ENCODE data around the gene GAS7. TPM values are rescaled to one million over a fixed set of nuclear protein-coding genes. Genes with fewer than 3 reads are reported as not detected.
"Not testable (repeated sequence)": the region's sequence is repeated elsewhere in the genome, so short reads cannot be mapped to it uniquely, and the experiment has no call there.

Gene GAS7
- polyA plus RNA-seq, 3 donors from 2014 or later: 8.1 to 31.2 (median 13.7) TPM

DNA sequence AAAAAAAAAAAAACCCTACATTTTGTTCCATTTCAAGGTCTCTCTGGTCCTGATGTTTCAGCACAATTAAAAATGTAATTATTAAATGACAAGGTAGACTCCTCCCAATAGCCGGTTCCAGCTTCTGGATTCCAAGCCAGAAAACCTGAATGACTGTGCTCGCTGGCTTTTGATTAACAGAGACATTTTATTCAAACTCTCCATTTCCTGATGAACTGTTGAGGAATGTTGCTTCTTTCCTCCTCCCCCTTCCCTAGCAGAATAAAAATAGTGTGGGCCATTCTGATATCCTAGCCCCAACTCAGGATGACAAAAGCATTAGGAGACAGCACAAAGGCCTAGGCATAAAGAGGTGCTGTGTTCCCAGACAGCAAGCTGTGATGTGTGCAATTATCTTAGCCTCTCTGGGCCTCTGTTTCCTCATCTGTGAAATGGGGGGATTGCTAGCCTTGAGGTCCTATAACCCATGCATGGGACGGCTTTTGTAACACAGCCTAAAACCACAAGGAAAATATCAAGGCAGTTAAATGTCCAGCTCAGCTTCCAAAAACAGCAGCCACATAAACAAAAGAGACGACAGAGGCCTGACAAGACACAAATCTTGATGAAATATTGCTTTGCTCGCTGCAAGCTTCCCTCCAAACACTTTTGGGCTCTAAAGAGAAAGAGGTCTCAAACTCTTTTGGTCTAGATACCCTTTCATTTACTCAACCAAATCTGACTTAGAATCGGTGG lies 166.1 kb downstream of the GAS7 start:
- Mint-ChIP-seq H3K9me3 (no peaks in the 10 kb centered on the region), H3K4me1 (peaks cover 6 to 62% of the 10 kb centered on the region in 2 donors), H3K4me3 (no peak overlapping the region), H3K27me3 (ENCODE audit: low read depth in 3 of 3) (peaks cover 0 to 7% (median 2%) of the 10 kb centered on the region in 3 donors), H3K36me3 (peaks cover 0 to 7% (median 4%) of the 10 kb centered on the region in 3 donors), H3K27ac (peak overlapping the region in 2 of 6 donors; percentile 4 to 28)
- DNase-seq: no peak

DNA sequence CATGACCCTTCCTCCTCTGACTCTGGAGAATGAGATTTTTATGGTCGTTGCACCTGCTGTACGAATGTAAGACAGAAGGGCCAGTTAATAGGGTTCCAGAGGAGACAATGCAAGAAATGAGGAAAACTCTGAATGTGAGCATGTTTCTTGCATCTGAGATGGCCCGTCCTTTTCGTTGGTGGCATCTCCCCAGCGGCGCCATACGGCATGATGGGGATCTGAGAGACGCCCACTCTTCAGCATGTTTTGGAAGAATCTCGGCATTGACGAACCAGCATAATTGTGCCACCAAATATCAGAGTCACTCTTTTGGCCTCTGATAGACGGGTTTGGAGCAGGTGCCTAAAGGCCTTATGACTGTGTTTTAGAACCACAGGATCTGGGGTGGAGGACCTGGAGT lies 166.8 kb downstream of the GAS7 start:
- no peak overlapping the region for H3K4me3 Mint-ChIP-seq
- no peaks in the 10 kb centered on the region for H3K9me3 Mint-ChIP-seq

DNA sequence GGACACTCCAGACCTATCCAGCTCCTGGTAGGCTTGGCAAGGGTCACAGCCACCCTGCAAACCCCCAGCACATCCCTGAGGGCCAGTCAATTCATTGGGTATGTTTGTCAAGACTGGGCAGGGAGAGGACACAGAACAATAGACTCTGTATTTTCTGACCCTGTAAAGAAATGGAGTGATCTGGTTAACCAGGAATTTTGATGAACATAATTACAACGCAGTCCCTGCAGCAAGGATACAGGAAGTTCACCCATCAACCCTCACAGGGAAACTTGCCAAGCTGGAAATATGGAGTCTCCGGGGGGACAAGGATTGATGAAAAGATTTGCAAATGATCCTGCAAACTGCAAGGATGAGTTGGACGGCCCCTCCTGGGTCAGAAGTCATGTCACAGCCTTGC lies 167.3 kb downstream of the GAS7 start:
- peaks cover 4 to 63% of the 10 kb centered on the region in 2 donors for H3K4me1 Mint-ChIP-seq
- peaks cover 0 to 7% (median under 1%) of the 10 kb centered on the region in 3 donors for H3K27me3 Mint-ChIP-seq (ENCODE audit: low read depth in 3 of 3)
- H3K27ac Mint-ChIP-seq: peak overlapping the region in 2 of 6 donors; percentile 19 to 55
- H3K36me3 Mint-ChIP-seq: peaks cover 0 to 7% (median 6%) of the 10 kb centered on the region in 3 donors
- DNase-seq: no peak
- no peak overlapping the region for H3K4me3 Mint-ChIP-seq
- no peaks in the 10 kb centered on the region for H3K9me3 Mint-ChIP-seq

More for the DNA sequence above, 166.8 kb downstream of the GAS7 start:
- Mint-ChIP-seq H3K27me3 (ENCODE audit: low read depth in 3 of 3) (peaks cover 0 to 7% (median 2%) of the 10 kb centered on the region in 3 donors), H3K27ac (no peak overlapping the region), H3K36me3 (peaks cover 0 to 7% (median 7%) of the 10 kb centered on the region in 3 donors), H3K4me1 (peaks cover 4 to 62% of the 10 kb centered on the region in 2 donors)
- no peak for DNase-seq

- Mint-ChIP-seq H3K4me1 (peaks cover 4 to 66% of the 10 kb centered on the region in 2 donors), H3K36me3 (peaks cover 0 to 7% (median 4%) of the 10 kb centered on the region in 3 donors), H3K4me3 (no peak overlapping the region), H3K27me3 (ENCODE audit: low read depth in 3 of 3) (no peaks in the 10 kb centered on the region), H3K9me3 (no peaks in the 10 kb centered on the region), H3K27ac (peak overlapping the region in 1 of 6 donors; percentile 21)
- no peak for DNase-seq
Observed at GRCh38 chr17:10029129-10029528, 169.3 kb downstream of the GAS7 start.

DNA sequence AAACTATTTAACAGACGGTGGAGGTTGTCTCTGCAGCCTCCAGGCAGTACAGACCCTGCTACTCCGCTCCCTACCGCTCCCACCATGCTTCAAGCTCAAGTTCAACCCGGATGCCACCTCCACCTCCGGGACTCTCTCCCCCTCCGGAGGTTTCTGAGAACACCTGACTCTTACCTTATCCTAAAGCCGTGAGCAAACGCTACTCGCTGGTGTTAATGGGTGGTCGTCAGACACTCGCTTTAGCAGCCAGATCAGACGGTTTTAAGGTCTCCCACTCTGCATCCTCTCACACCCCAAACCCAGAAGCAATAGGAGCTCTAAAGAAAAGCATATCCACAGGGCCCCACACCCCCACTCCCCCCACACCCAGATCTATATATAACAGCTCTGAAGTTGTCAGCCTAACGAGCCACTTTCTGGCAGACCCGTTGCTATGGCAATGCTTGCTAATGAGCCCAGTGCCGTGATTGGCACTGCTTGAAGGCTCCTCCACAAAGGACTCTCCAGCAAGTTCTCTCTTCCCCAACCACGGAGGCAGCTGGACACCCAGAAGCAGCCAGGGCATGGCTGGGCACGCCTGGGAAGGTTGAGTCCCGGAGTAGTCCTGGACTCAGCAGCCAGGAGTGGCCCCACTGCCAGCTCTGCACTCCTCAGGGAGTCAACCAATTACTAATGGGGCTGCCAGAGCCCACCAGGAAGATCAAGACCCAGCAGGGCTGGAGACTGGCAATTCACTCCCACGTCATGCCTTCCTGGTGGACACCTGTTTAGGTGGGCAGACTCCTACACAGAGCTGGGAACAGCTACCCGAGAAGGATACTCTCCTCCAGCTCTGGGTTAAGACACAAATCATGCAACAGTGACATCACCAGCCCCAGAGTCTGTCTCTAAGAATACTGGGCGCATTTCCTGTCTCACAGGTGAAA lies 172.2 kb downstream of the GAS7 start:
- Mint-ChIP-seq H3K27me3 (ENCODE audit: low read depth in 3 of 3) (peaks cover 0 to 2% (median 0%) of the 10 kb centered on the region in 3 donors), H3K27ac (peak overlapping the region in 2 of 6 donors; percentile 12 to 40), H3K4me3 (no peak overlapping the region), H3K4me1 (peaks cover 13 to 79% of the 10 kb centered on the region in 2 donors), H3K9me3 (no peaks in the 10 kb centered on the region), H3K36me3 (peaks cover 0 to 11% (median 6%) of the 10 kb centered on the region in 3 donors)
- DNase-seq: no peak

DNA sequence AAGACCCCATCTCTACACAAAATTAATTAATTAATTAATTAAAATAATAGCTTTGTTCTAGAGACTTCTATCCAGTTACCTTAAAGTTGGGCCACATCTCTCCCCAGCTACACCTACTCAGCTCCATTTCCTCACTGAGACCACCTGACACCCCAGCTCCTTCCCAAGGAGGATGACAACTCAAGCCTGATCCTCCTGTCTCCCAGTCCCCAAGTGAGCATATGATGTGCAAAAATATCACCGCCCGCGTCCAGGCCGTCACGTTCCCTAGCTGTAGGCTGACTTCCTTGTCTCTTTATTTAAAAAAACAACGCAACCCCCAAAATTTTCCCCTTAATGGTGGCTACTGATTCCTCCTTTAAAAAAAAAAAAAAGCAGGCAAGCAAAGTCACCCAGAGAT lies 173.2 kb downstream of the GAS7 start:
- H3K4me1 Mint-ChIP-seq: peaks cover 19 to 79% of the 10 kb centered on the region in 2 donors
- DNase-seq: no peak
- H3K36me3 Mint-ChIP-seq: peaks cover 0 to 11% (median 6%) of the 10 kb centered on the region in 3 donors
- no peaks in the 10 kb centered on the region for H3K9me3 Mint-ChIP-seq
- peak overlapping the region in 1 of 6 donors; percentile 7 for H3K27ac Mint-ChIP-seq
- no peak overlapping the region for H3K4me3 Mint-ChIP-seq
- peaks cover 0 to 2% (median 2%) of the 10 kb centered on the region in 3 donors for H3K27me3 Mint-ChIP-seq (ENCODE audit: low read depth in 3 of 3)

DNA sequence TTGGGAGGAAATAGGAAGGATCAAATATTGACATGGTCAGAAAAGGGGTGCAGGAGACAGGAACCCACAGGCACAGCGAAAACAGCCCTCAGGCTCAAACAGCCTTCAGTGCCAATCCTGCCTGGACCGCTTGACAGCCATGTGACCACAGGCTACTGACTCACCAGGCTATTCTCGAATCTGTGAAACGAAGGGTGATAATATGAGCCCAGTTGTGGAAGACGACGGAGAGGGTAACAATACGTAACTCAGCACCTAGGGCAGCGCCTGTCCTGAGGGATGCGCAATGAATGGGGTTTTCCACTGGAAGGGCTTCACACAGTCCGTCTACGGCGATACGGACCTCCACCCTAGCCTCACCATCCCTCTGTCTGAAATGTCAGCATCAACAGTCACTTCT lies 176.0 kb downstream of the GAS7 start:
- Mint-ChIP-seq H3K4me3 (no peak overlapping the region), H3K36me3 (peaks cover 6 to 11% (median 7%) of the 10 kb centered on the region in 3 donors), H3K9me3 (no peaks in the 10 kb centered on the region), H3K4me1 (peaks cover 21 to 64% of the 10 kb centered on the region in 2 donors), H3K27ac (peak overlapping the region; percentile 12 to 60 (median 56)), H3K27me3 (ENCODE audit: low read depth in 3 of 3) (peaks cover 0 to 2% (median 2%) of the 10 kb centered on the region in 3 donors)
- no peak for DNase-seq

GRCh38 chr17:10021272-10021984 lies 177.0 kb downstream of the GAS7 start:
- Mint-ChIP-seq H3K27me3 (ENCODE audit: low read depth in 3 of 3) (peaks cover 0 to 2% (median 2%) of the 10 kb centered on the region in 3 donors), H3K9me3 (no peaks in the 10 kb centered on the region), H3K36me3 (peaks cover 3 to 11% (median 7%) of the 10 kb centered on the region in 3 donors), H3K4me3 (peak overlapping the region; percentile 31 to 55 (median 48)), H3K4me1 (peaks cover 21 to 55% of the 10 kb centered on the region in 2 donors), H3K27ac (peak overlapping the region; percentile 3 to 80 (median 53))
- peak; percentile 36 to 54 (median 46) for DNase-seq

- H3K4me3 Mint-ChIP-seq: no peak overlapping the region
- peaks cover 0 to 2% (median 2%) of the 10 kb centered on the region in 3 donors for H3K27me3 Mint-ChIP-seq (ENCODE audit: low read depth in 3 of 3)
- H3K27ac Mint-ChIP-seq: no peak overlapping the region
- peaks cover 24 to 51% of the 10 kb centered on the region in 2 donors for H3K4me1 Mint-ChIP-seq
- peaks cover 3 to 11% (median 7%) of the 10 kb centered on the region in 3 donors for H3K36me3 Mint-ChIP-seq
- H3K9me3 Mint-ChIP-seq: no peaks in the 10 kb centered on the region
- DNase-seq: no peak
Observed at GRCh38 chr17:10019941-10020451, 178.4 kb downstream of the GAS7 start.

DNA sequence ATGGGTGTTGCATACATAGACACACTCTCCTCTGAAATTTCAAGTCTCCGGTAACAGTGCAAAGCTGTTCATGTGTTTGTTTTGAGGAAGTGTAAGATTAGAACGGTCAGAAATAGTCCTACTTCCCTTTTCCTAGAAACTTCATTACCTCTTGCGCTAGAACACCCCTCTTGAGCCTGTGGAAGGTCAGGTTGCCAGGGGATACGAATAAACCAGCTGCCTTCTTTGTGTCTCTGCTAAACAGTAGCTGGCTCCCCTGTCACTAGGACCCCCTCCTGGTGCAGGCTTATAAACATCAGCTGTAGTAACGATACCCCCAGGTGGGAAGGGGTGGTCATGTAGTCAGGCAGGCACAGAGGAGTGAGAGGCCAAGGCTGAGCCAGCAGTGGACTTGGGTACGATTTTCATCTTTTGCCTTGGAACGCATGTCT lies 179.9 kb downstream of the GAS7 start:
- Mint-ChIP-seq H3K36me3 (peaks cover 3 to 11% (median 7%) of the 10 kb centered on the region in 3 donors), H3K27me3 (ENCODE audit: low read depth in 3 of 3) (peaks cover 0 to 2% (median 2%) of the 10 kb centered on the region in 3 donors), H3K9me3 (no peaks in the 10 kb centered on the region), H3K4me3 (no peak overlapping the region), H3K4me1 (peaks cover 37 to 60% of the 10 kb centered on the region in 2 donors), H3K27ac (peak overlapping the region in 4 of 6 donors; percentile 30 to 75 (median 58))
- DNase-seq: no peak

DNA sequence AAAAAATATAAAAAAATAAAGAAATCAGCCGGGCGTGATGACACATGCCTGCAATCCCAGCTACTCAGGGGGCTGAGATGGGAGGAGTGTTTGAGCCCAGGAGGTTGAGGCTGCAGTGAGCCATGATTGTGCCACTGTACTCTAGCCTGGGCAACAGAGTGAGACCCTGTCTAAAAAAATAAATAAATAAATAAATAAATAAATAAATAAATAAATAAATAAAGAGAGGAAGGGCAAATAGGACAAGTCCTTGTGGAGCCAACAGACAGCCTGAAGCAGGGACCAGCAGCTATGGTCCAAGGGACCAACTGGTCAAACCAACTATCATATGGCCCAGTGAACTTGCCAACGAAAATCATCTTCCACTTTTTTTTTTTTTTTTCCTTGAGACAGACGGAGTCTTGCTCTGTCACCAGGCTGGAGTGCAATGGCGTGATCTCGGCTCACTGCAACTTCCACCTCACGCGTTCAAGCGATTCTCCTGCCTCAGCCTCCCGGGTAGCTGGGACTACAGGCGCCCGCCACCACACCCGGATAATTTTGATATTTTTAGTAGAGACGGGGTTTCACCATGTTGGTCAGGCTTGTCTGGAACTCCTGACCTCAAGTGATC lies 181.3 kb downstream of the GAS7 start:
- not testable (repeated sequence) for H3K9me3 Mint-ChIP-seq; H3K27ac Mint-ChIP-seq; DNase-seq; H3K27me3 Mint-ChIP-seq (ENCODE audit: low read depth in 3 of 3); H3K4me3 Mint-ChIP-seq
- Mint-ChIP-seq H3K4me1 (peaks cover 37 to 55% of the 10 kb centered on the region in 2 donors), H3K36me3 (peaks cover 0 to 11% (median 4%) of the 10 kb centered on the region in 3 donors)

GRCh38 chr17:10013365-10014112 lies 184.9 kb downstream of the GAS7 start:
- Mint-ChIP-seq H3K9me3 (no peaks in the 10 kb centered on the region), H3K27ac (peak overlapping the region; percentile 52 to 79 (median 69)), H3K27me3 (ENCODE audit: low read depth in 3 of 3) (peaks cover 0 to 2% (median 0%) of the 10 kb centered on the region in 3 donors), H3K36me3 (peaks cover 0 to 5% (median 4%) of the 10 kb centered on the region in 3 donors), H3K4me3 (peak overlapping the region in 4 of 5 donors; percentile 16 to 46 (median 30)), H3K4me1 (peaks cover 26 to 49% of the 10 kb centered on the region in 2 donors)
- DNase-seq: peak in 2 of 3 donors; percentile 12 to 21

Measured in immature natural killer cell (primary cell).